Measurements from ENCODE around the gene SEL1L.
"Not testable (repeated sequence)": the region's sequence is repeated elsewhere in the genome, so short reads cannot be mapped to it uniquely, and the experiment has no call there.

SEL1L gene

DNA sequence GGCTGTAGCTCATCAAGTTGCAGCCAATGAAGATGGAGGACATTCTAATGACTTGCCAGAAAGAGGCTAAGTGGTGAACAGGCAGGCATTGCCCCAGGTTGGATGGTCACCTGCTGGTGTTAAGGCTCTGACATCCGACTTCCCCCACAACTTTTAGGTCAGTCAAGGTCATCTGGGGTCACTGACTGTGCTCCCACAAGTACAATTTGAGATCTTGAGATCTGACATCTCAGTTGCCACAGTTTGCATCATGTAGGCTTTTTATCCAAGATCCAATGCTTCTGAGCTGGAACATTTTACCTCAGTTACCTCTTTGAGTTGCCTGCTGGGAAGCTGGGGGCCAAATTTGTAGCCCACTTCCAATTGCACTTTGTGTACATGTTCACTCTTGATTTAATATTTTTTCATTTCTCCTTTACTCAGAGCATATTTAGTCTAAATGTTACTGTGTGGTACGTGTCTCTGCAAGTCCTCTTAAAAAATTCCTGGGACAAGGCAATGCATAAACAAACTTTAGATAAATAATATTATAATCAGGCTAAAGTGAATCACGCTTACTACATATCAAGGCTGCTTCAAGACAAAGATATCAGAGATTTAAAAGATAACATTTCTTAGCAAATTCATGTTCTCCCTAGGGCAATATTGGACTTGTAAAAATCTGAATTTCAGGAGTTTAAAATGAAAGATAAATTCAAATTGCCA is 61.4 kb downstream of the SEL1L start:
- Mint-ChIP-seq H3K4me1 (peaks cover 43% of the 10 kb centered on the region), H3K27ac (no peak overlapping the region), H3K36me3 (peaks cover 57% of the 10 kb centered on the region), H3K9me3 (no peaks in the 10 kb centered on the region), H3K4me3 (no peak overlapping the region)
- no peak for ATAC-seq
- DNase-seq (ENCODE audit: low spot score in 2 of 2): no peak

- DNase-seq (ENCODE audit: low spot score in 2 of 2): no peak
- Mint-ChIP-seq H3K4me3 (no peak overlapping the region), H3K36me3 (peaks cover 45% of the 10 kb centered on the region), H3K27ac (peak overlapping the region; percentile 83), H3K4me1 (peaks cover 43% of the 10 kb centered on the region), H3K9me3 (no peaks in the 10 kb centered on the region)
- no peak for ATAC-seq
These were observed 62.6 kb downstream of the SEL1L start for GRCh38 chr14:81471062-81471461.

GRCh38 chr14:81470557-81470826 is 63.2 kb downstream of the SEL1L start:
- not testable (repeated sequence) for ATAC-seq
- H3K27ac Mint-ChIP-seq: peak overlapping the region; percentile 83

GRCh38 chr14:81466854-81467253 is 66.8 kb downstream of the SEL1L start:
- no peak overlapping the region for H3K4me3 Mint-ChIP-seq

More at GRCh38 chr14:81470557-81470826, 63.2 kb downstream of the SEL1L start:
- not testable (repeated sequence) for H3K9me3 Mint-ChIP-seq; H3K4me3 Mint-ChIP-seq; DNase-seq (ENCODE audit: low spot score in 2 of 2)
- peaks cover 40% of the 10 kb centered on the region for H3K36me3 Mint-ChIP-seq
- peaks cover 43% of the 10 kb centered on the region for H3K4me1 Mint-ChIP-seq

DNA sequence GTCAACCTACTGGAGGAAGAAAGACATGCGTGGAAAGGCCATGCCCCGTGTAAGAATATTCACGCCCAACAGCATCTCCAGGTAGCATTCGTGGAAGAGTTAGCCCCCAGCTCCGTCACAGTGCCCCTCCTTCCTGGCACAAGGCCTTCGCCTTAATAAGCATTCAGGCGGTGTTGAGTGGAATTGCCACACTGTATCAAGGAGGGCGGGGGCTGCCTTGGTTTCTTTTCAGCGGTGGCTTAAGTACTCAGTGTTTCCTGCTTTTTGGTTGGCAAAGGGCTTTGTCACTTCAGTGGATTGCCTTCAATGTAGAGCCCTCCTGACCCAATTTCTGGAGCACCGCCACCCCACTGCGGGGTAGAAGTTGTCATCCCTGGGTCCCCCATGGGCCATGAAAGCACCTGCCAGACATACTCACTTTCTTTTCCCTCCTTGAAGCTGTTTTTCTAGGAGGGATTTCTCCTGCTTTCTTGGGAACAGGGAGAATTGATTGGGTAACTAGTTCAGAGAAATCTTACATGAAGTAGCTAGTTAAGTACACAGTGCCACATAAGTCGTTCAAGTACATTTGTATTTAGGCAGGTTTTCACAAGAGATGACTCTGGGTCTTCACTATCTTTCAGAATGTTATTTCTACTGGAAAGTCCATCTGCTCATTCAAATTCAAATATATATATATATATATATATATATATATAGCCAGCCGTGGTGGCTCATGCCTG is 68.0 kb downstream of the SEL1L start:
- Mint-ChIP-seq H3K4me3 (peak overlapping the region; percentile 63), H3K4me1 (peaks cover 12% of the 10 kb centered on the region), H3K36me3 (no peaks in the 10 kb centered on the region), H3K9me3 (no peaks in the 10 kb centered on the region), H3K27ac (no peak overlapping the region)
- DNase-seq (ENCODE audit: low spot score in 2 of 2): no peak
- no peak for ATAC-seq

More at GRCh38 chr14:81466854-81467253, 66.8 kb downstream of the SEL1L start:
- no peak for DNase-seq (ENCODE audit: low spot score in 2 of 2)
- H3K27ac Mint-ChIP-seq: no peak overlapping the region
- no peaks in the 10 kb centered on the region for H3K9me3 Mint-ChIP-seq
- ATAC-seq: no peak
- H3K4me1 Mint-ChIP-seq: peaks cover 17% of the 10 kb centered on the region
- peaks cover 12% of the 10 kb centered on the region for H3K36me3 Mint-ChIP-seq

GRCh38 chr14:81465003-81465392 is 68.7 kb downstream of the SEL1L start:
- H3K36me3 Mint-ChIP-seq; ATAC-seq; H3K9me3 Mint-ChIP-seq; DNase-seq (ENCODE audit: low spot score in 2 of 2); H3K4me1 Mint-ChIP-seq; H3K27ac Mint-ChIP-seq: not testable (repeated sequence)
- peak overlapping the region; percentile 63 for H3K4me3 Mint-ChIP-seq

GRCh38 chr14:81464253-81465002 is 69.2 kb downstream of the SEL1L start:
- Mint-ChIP-seq H3K4me3 (peak overlapping the region; percentile 63), H3K9me3 (no peaks in the 10 kb centered on the region), H3K27ac (no peak overlapping the region), H3K36me3 (no peaks in the 10 kb centered on the region), H3K4me1 (no peaks in the 10 kb centered on the region)
- ATAC-seq (peak; percentile 65), DNase-seq (ENCODE audit: low spot score in 2 of 2) (peak; percentile 61 to 81)

DNA sequence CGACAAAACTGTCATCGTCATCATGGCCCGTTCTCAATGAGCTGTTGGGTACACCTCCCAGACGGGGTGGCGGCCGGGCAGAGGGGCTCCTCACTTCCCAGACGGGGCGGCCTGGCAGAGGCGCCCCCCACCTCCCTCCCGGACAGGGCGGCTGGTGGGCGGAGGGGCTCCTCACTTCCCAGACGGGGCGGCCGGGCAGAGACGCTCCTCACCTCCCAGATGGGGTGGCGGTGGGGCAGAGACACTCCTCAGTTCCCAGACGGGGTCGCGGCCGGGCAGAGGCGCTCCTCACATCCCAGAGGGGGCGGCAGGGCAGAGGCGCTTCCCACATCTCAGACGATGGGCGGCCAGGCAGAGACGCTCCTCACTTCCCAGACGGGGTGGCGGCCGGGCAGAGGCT is 71.3 kb downstream of the SEL1L start:
- DNase-seq (ENCODE audit: low spot score in 2 of 2); ATAC-seq; H3K4me1 Mint-ChIP-seq; H3K4me3 Mint-ChIP-seq; H3K9me3 Mint-ChIP-seq; H3K36me3 Mint-ChIP-seq; H3K27ac Mint-ChIP-seq: not testable (repeated sequence)

DNA sequence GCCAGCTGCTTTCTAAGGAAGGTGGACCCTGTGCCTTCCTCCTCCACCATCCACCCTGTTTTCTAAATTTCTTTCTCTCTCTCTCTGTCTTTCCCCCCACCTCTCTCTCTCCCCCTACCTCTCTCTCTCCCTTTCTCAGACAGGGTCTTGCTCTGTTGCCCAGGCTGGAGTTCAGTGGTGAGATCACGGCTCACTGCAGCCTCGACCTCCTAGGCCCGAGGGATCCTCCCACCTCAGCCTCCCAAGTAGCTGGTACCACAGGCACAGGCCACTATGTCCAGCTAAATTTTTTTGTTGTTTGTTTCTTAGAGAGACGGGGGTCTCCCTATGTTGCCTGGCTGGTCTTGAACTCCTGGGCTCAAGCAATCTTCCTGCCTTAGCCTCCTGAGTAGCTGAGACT is 73.7 kb downstream of the SEL1L start:
- H3K36me3 Mint-ChIP-seq: no peaks in the 10 kb centered on the region
- no peak overlapping the region for H3K27ac Mint-ChIP-seq
- peak; percentile 17 for ATAC-seq

DNA sequence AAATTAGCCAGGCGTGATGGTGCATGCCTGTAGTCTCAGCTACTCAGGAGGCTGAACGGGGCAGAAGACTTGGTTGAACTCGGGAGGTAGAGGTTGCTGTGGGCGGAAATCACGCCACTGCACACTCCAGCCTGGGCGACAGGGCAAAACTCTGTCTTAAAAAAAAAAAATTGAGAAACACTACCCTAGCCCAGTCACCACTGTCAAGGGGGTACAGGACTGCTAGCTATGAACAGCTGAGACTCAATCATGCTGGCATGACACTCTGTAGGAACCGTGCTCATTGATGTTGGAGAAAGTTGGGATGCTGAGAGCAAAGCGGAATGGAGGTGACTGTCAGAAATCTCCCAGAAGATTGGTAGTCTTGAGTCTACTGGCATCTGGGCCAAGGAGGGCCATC is 75.3 kb downstream of the SEL1L start:
- ATAC-seq (peak; percentile 43), DNase-seq (ENCODE audit: low spot score in 2 of 2) (no peak)
- Mint-ChIP-seq H3K36me3 (no peaks in the 10 kb centered on the region), H3K27ac (no peak overlapping the region), H3K9me3 (no peaks in the 10 kb centered on the region), H3K4me3 (no peak overlapping the region), H3K4me1 (no peaks in the 10 kb centered on the region)

More for the DNA sequence above, 73.7 kb downstream of the SEL1L start:
- no peaks in the 10 kb centered on the region for H3K4me1 Mint-ChIP-seq
- H3K4me3 Mint-ChIP-seq: no peak overlapping the region
- no peaks in the 10 kb centered on the region for H3K9me3 Mint-ChIP-seq
- DNase-seq (ENCODE audit: low spot score in 2 of 2): no peak

- no peak for ATAC-seq
- no peaks in the 10 kb centered on the region for H3K4me1 Mint-ChIP-seq
- no peaks in the 10 kb centered on the region for H3K36me3 Mint-ChIP-seq
- no peaks in the 10 kb centered on the region for H3K9me3 Mint-ChIP-seq
- DNase-seq (ENCODE audit: low spot score in 2 of 2): no peak
- H3K27ac Mint-ChIP-seq: no peak overlapping the region
- H3K4me3 Mint-ChIP-seq: no peak overlapping the region
These were observed 78.3 kb downstream of the SEL1L start for GRCh38 chr14:81455390-81455789.

- DNase-seq (ENCODE audit: low spot score in 2 of 2) (no peak), ATAC-seq (no peak)
- no peak overlapping the region for H3K4me3 Mint-ChIP-seq
- H3K27ac Mint-ChIP-seq: no peak overlapping the region
- no peaks in the 10 kb centered on the region for H3K36me3 Mint-ChIP-seq
- H3K9me3 Mint-ChIP-seq: no peaks in the 10 kb centered on the region
- H3K4me1 Mint-ChIP-seq: no peaks in the 10 kb centered on the region
These were observed 79.0 kb downstream of the SEL1L start for GRCh38 chr14:81454572-81455218.

DNA sequence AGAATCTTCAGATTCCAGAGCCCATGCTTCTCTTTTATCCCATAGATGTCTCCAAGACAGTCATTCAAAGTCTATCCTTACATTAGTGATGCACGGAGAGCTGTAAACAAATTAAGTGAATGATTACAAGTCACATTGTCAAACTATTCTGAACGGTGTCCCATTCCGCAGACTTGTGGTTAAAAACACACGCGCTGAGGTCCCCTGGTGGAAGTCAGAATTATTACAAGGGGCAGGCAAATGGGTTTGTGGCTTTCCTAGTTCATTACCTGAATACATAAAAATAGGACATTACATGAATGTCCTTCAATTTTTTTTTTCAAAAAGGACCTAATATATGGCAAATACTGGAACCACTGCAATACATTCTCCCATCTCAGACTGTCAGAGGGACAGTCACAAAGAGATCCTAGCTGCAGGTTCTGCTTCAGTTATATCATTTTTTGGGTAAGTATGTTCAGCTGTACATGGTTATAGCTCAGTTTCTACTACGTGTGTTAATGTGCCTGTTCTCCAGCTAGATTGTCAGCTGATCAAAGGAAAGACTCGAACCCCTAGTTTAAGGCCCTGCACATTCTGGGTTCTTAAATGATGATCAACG is 80.4 kb downstream of the SEL1L start:
- ATAC-seq (peak; percentile 60), DNase-seq (ENCODE audit: low spot score in 2 of 2) (peak; percentile 32 to 60)
- Mint-ChIP-seq H3K27ac (no peak overlapping the region), H3K9me3 (no peaks in the 10 kb centered on the region), H3K4me1 (no peaks in the 10 kb centered on the region), H3K4me3 (no peak overlapping the region), H3K36me3 (no peaks in the 10 kb centered on the region)

GRCh38 chr14:81452341-81453133 is 81.1 kb downstream of the SEL1L start:
- DNase-seq (ENCODE audit: low spot score in 2 of 2) (no peak), ATAC-seq (no peak)
- Mint-ChIP-seq H3K27ac (no peak overlapping the region), H3K9me3 (no peaks in the 10 kb centered on the region), H3K4me1 (no peaks in the 10 kb centered on the region), H3K36me3 (no peaks in the 10 kb centered on the region), H3K4me3 (no peak overlapping the region)

Measured in stimulated activated effector memory CD8-positive, alpha-beta T cell treated with anti-CD3 and anti-CD28 coated beads, Interleukin-12 subunit alpha, Interleukin-12 subunit beta, amount 100 ng/mL, for 72 hours (primary cell).